Measurements from ENCODE around the gene CYFIP2. TPM values are rescaled to one million over a fixed set of nuclear protein-coding genes. Genes with fewer than 3 reads are reported as not detected.

CYFIP2 gene
- total and polyA plus RNA-seq, 2 of the 13 experiments (the other 11 are each of a cell fraction or from before 2014, with no cell fraction given), result 22.6 to 30.3 TPM

- TF ChIP-seq SP5 (CRISPR knock-in tag; IDR thresholded peaks at IDR 0.05; ENCODE audit: borderline replicate concordance, low read depth), result peak; percentile 81
- no peak for TF ChIP-seq REL (CRISPR knock-in tag; conservative IDR thresholded peaks at IDR 0.05)
- no peak for TF ChIP-seq ZNF878 (CRISPR knock-in tag; IDR thresholded peaks at IDR 0.05)
- 0 out of 2 replicates have a peak, but pooled peaks have one; percentile 56 for TF ChIP-seq REPIN1 (CRISPR knock-in tag; IDR thresholded peaks at IDR 0.05; ENCODE audit: borderline replicate concordance, low read depth)
- TF ChIP-seq ZNF101 (CRISPR knock-in tag; IDR thresholded peaks at IDR 0.05; ENCODE audit: borderline replicate concordance, low read depth), result no peak
- no peak for TF ChIP-seq TBX3 (IDR thresholded peaks at IDR 0.05; ENCODE audit: borderline replicate concordance)
- no peak for TF ChIP-seq ZNF747 (CRISPR knock-in tag; IDR thresholded peaks at IDR 0.05; ENCODE audit: borderline replicate concordance)
- TF ChIP-seq NCOA2 (CRISPR knock-in tag; IDR thresholded peaks at IDR 0.05), result peak; percentile 25; the same call in 1 of the 2 replicates
- TF ChIP-seq TOPORS (CRISPR knock-in tag; IDR thresholded peaks at IDR 0.05), result no peak
- 0 out of 2 replicates have a peak, but pooled peaks have one; percentile 22 for TF ChIP-seq MIER2 (CRISPR knock-in tag; IDR thresholded peaks at IDR 0.05)
- no peak for TF ChIP-seq TARDBP (CRISPR knock-in tag; IDR thresholded peaks at IDR 0.05)
- TF ChIP-seq TBX2 (CRISPR knock-in tag; IDR thresholded peaks at IDR 0.05; ENCODE audit: borderline replicate concordance), result peak; percentile 41; the same call in 1 of the 2 replicates
- no peak for TF ChIP-seq ZNF256 (CRISPR knock-in tag; conservative IDR thresholded peaks at IDR 0.05)
- TF ChIP-seq AHDC1 (CRISPR knock-in tag; IDR thresholded peaks at IDR 0.05; ENCODE audit: borderline replicate concordance), result no peak; the same call in 1 of the 2 replicates
- no peak for TF ChIP-seq ZNF720 (CRISPR knock-in tag; IDR thresholded peaks at IDR 0.05)
- no peak for TF ChIP-seq ZNF451 (CRISPR knock-in tag; IDR thresholded peaks at IDR 0.05)
- no peak for TF ChIP-seq FOXP1 (IDR thresholded peaks at IDR 0.05)
- TF ChIP-seq FOXP1 (CRISPR knock-in tag; IDR thresholded peaks at IDR 0.05), result 0 out of 2 replicates have a peak, but pooled peaks have one; percentile 8
- TF ChIP-seq ZMAT5 (CRISPR knock-in tag; IDR thresholded peaks at IDR 0.05; ENCODE audit: borderline replicate concordance, low read depth), result no peak
- TF ChIP-seq HMG20B (CRISPR knock-in tag; conservative IDR thresholded peaks at IDR 0.05), result no peak
These were observed 124.8 kb downstream of the CYFIP2 start (continued) for GRCh38 chr5:157390551-157391297.
